Raji (cell line): ENCODE data around the gene PLB1.

Experiments used
- POLR2A ChIP-seq: IDR thresholded peaks from 2 replicates; pipeline ENCODE4 v1.6.1; 2011; ENCODE audit warnings: low read depth, low read length, control low read depth; ENCODE audit not compliant: insufficient read depth

Gene PLB1

GRCh38 chr2:28658369-28658768, 162.5 kb downstream of the PLB1 start:
- TF ChIP-seq POLR2A = no peak

DNA sequence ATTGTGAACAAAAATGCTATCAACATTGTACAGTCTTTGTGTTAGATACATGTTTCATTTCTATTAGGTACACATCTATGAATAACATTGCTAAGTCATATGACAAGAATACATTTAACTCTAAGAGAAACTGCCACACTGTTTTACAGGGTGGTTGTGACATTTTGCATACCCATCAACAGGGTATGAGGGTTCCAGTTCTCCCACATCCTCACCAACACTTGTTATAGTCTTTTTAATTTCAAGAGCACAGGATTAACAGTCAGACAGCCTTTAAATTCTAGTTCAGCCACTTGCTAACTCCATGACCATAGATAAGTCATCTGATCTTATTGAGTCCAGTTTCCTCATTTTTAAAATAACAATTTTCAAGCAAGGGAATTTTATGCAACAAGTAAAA, 163.3 kb downstream of the PLB1 start:
- no peak for TF ChIP-seq POLR2A

DNA sequence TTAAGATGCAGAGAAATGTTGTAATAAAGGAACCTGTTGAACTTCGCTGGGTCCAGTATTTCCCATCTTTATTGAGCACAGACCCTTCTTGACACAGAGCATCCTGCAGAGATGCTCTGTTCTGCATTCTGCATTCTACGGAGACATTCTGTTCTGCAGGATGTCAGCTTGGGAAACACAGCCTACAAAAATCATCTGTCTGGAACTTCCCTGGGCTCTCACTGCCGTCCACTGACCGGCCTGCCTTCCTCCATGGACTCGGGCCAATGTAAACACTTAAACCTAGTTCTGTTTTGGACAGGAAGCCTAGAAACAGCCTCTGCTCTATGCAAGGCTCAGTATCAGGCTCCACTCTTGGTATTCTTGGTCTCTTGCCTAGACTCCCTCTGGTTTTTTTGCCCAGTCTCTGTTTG, 165.7 kb downstream of the PLB1 start:
- no peak for TF ChIP-seq POLR2A

- TF ChIP-seq POLR2A = no peak
Measured at GRCh38 chr2:28662044-28662443, 166.2 kb downstream of the PLB1 start.

DNA sequence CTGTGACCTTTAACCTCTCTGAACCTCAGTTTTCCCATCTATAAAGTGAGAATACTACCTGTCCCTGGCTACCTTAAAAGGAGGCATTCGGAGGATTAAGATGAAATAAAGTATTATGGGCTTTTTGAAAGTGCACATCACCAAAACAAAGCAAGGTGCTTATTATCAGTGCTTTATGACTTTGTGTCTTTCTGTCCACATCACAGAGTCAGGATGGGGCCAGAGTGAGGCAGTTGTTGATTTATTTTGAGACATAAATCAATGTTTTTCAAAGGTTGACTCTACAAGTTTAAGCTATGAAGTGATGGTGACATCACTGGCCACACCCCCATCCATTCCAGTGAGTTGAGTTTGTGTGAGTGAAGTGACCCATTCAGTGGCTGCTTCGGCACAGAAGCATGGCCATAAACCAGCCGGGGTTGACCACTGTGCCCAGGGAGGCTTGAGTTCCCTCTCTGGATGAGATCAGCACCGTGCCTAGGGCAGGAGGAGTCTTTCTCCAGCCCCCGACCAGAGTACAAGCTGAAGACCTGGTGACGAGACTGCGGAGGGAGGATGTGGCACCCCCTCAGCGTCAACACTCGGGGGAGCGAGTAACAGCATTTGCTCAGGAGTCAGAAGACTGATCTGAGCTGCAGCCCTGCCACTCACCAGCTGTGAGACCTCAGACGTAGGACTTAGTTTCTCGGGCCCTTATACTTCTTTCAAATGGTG, 166.8 kb downstream of the PLB1 start:
- no peak for TF ChIP-seq POLR2A

DNA sequence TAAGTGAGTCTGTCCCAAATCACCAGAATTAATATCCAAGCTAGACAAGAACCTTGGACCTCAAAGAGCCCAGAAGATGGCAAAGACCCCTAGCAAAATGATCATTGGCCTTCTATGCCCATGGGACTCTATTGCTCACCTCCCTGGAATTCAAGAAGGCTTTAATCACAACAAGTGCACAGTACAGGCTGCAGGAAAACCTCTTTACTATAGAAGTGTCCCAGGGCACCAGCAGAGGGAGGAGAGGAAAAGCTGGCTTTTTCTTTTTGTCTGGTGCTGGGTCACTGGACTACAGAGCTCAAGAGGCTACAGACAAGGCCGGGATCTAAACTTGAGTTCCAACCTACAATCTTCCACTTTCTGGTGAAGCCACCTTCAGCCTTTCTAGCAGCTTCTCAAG, 167.5 kb downstream of the PLB1 start:
- TF ChIP-seq POLR2A = no peak

GRCh38 chr2:28664120-28664842, 168.4 kb downstream of the PLB1 start:
- TF ChIP-seq POLR2A = no peak

GRCh38 chr2:28665041-28665704, 169.3 kb downstream of the PLB1 start:
- TF ChIP-seq POLR2A = no peak

GRCh38 chr2:28666496-28667184, 170.8 kb downstream of the PLB1 start:
- TF ChIP-seq POLR2A = no peak

- TF ChIP-seq POLR2A = no peak
Measured at GRCh38 chr2:28667261-28667660, 171.4 kb downstream of the PLB1 start.

DNA sequence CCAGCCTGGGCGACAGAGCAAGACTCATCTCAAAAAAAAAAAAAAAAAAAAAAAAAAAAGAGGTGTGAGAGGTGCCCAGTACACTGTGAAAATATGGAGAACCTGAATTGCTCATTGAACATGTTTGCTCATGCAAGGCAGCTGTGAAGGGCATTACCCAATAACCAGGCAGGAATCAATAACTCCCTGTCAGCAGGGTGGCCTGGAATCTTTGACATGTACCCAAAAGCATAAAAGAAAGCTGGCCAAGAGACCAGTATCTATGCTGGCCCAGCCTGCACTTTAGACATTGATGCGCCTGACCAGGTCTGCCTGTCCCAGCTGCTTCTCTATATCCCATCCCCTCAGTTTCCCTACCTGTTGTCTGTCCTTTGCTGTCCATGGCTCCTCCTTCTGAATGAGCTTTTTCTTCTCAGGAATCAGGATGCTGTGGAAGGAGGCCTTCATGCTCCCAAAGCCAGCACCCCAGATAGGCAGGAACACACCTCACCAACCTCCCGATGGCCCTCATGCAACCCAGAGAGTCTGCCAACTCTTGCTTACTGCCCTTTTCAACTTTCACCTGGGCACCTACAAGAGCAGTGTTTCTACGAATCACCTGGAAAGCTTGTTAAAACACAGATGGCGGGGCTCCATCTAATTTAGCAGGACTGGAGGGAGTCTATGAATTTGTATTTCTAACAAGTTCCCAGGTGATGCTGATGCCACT, 172.4 kb downstream of the PLB1 start:
- no peak for TF ChIP-seq POLR2A

DNA sequence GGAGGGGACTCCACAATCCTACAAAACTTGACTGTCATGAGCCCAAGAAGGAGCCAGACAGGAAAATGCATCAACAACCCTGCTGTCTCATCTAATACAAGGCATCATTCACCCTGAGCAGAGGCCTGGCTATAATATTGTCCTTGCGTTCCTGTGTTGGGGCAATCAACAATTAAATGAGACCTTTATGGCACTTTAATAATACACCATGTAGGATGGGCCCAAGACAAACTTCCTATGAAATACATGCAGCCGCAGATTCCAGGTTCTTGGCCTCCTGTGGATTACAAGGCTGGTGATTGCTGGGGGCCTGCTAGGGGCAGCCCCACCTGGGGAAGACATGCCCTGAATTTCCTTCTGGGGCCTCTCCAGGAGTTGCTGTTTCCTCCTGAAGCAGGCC, 173.0 kb downstream of the PLB1 start:
- TF ChIP-seq POLR2A = no peak

GRCh38 chr2:28670856-28671255, 175.0 kb downstream of the PLB1 start:
- no peak for TF ChIP-seq POLR2A

- TF ChIP-seq POLR2A = no peak
Measured at GRCh38 chr2:28673338-28673737, 177.5 kb downstream of the PLB1 start.

DNA sequence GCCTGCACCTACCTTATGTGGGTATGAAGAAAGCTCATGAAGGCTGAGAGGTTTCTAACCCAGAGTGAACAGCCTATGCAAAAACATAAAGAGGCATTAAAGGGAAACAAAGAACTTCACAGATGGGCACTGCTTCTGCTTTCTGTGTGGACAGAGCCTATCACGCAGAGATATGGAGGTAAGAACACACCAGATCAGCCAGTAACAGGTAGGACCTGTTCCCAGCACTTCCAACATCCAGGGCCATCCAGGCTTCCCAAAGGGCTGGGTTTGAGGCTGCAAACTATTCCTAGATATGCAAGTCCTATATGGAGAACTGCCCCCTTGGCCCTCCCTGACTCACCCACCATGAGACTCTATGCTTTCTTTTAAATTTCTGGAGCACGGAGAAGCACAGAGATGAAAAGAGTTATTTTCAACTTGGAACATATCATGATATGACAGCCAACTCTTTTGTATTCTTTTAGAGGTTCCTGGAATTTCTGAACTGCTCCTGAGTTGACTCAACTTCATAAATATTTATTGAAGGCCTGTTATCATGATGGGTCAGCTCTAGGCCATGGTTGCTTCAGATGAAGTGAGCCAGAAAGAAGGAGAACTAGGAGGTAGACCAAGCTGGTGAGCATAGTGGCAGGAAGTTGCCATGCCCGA, 178.3 kb downstream of the PLB1 start:
- TF ChIP-seq POLR2A = no peak

- TF ChIP-seq POLR2A = no peak
Measured at GRCh38 chr2:28674713-28675068, 178.8 kb downstream of the PLB1 start.
